Duodenal mucosa (tissue), 2 donors: Measurements from ENCODE around the gene AK2.
A peak's percentile ranks its signal among the peaks of the same experiment; 100 is the strongest.

Source experiments
- H3K27ac ChIP-seq: one replicate; pipeline ENCODE4 v1.7.0; 2013; ENCODE audit warnings: low read depth, low read length
- H3K27me3 ChIP-seq, 2 donors: one replicate each; pipeline ENCODE4 v1.7.0; 2013; ENCODE audit warnings: low read length in 2 of 2, control low read depth in 1 of 2; ENCODE audit not compliant: insufficient read depth in 2 of 2, control insufficient read depth in 1 of 2
- H3K36me3 ChIP-seq, 2 donors: one replicate each; pipeline ENCODE4 v1.7.0; 2013; ENCODE audit warnings: low read length in 2 of 2, control low read depth in 1 of 2; ENCODE audit not compliant: insufficient read depth in 2 of 2, control insufficient read depth in 1 of 2
- H3K4me1 ChIP-seq, 2 donors: one replicate each; pipeline ENCODE4 v1.7.0; 2013; ENCODE audit warnings: low read length in 2 of 2, control low read depth in 1 of 2; ENCODE audit not compliant: insufficient read depth in 2 of 2, control insufficient read depth in 1 of 2
- H3K4me3 ChIP-seq, 2 donors: one replicate each; pipeline ENCODE4 v1.7.0; 2013; ENCODE audit warnings: low read length in 2 of 2, low read depth in 1 of 2
- H3K9ac ChIP-seq, 2 donors: one replicate each; pipeline ENCODE4 v1.7.0; 2013; ENCODE audit warnings: low read length in 2 of 2, low read depth in 1 of 2
- H3K9me3 ChIP-seq, 2 donors: one replicate each; pipeline ENCODE4 v1.7.0; 2013; ENCODE audit warnings: low read length in 2 of 2, control low read depth in 1 of 2; ENCODE audit not compliant: control insufficient read depth in 1 of 2

AK2 gene

GRCh38 chr1:32991386-32991785 is 45.3 kb downstream of the AK2 start:
- Histone ChIP-seq H3K9ac (peak overlapping the region in 1 of 2 donors; percentile 40), H3K27ac (no peak overlapping the region), H3K36me3 (no peaks in the 10 kb centered on the region), H3K4me3 (no peak overlapping the region), H3K9me3 (no peaks in the 10 kb centered on the region), H3K4me1 (peaks cover 30 to 39% of the 10 kb centered on the region in 2 donors), H3K27me3 (no peaks in the 10 kb centered on the region)

GRCh38 chr1:32990887-32991286 is 45.8 kb downstream of the AK2 start:
- peaks cover 30 to 39% of the 10 kb centered on the region in 2 donors for H3K4me1 ChIP-seq
- H3K36me3 ChIP-seq = no peaks in the 10 kb centered on the region
- no peaks in the 10 kb centered on the region for H3K9me3 ChIP-seq
- no peak overlapping the region for H3K9ac ChIP-seq
- no peak overlapping the region for H3K4me3 ChIP-seq
- no peak overlapping the region for H3K27ac ChIP-seq
- H3K27me3 ChIP-seq = no peaks in the 10 kb centered on the region

- Histone ChIP-seq H3K27me3 (no peaks in the 10 kb centered on the region), H3K4me1 (peaks cover 36 to 39% of the 10 kb centered on the region in 2 donors), H3K4me3 (peak overlapping the region in 1 of 2 donors; percentile 3), H3K9me3 (no peaks in the 10 kb centered on the region), H3K27ac (no peak overlapping the region), H3K36me3 (no peaks in the 10 kb centered on the region), H3K9ac (no peak overlapping the region)
Observed at GRCh38 chr1:32989160-32990050, 47.3 kb downstream of the AK2 start.

GRCh38 chr1:32988665-32989064 is 48.0 kb downstream of the AK2 start:
- H3K9me3 ChIP-seq = no peaks in the 10 kb centered on the region
- peak overlapping the region in 1 of 2 donors; percentile 3 for H3K4me3 ChIP-seq
- H3K27ac ChIP-seq = no peak overlapping the region
- H3K4me1 ChIP-seq = peaks cover 38 to 39% of the 10 kb centered on the region in 2 donors
- H3K9ac ChIP-seq = no peak overlapping the region
- H3K36me3 ChIP-seq = no peaks in the 10 kb centered on the region
- no peaks in the 10 kb centered on the region for H3K27me3 ChIP-seq

- Histone ChIP-seq H3K27me3 (no peaks in the 10 kb centered on the region), H3K9ac (no peak overlapping the region), H3K9me3 (no peaks in the 10 kb centered on the region), H3K27ac (no peak overlapping the region), H3K4me3 (no peak overlapping the region), H3K36me3 (no peaks in the 10 kb centered on the region), H3K4me1 (peaks cover 41 to 43% of the 10 kb centered on the region in 2 donors)
Observed at GRCh38 chr1:32985226-32985625, 51.5 kb downstream of the AK2 start.

GRCh38 chr1:32984455-32985171 is 52.1 kb downstream of the AK2 start:
- Histone ChIP-seq H3K4me1 (peaks cover 38 to 48% of the 10 kb centered on the region in 2 donors), H3K9ac (no peak overlapping the region), H3K9me3 (no peaks in the 10 kb centered on the region), H3K4me3 (no peak overlapping the region), H3K27ac (no peak overlapping the region), H3K27me3 (no peaks in the 10 kb centered on the region), H3K36me3 (no peaks in the 10 kb centered on the region)

- Histone ChIP-seq H3K27ac (no peak overlapping the region), H3K9ac (no peak overlapping the region), H3K9me3 (no peaks in the 10 kb centered on the region), H3K36me3 (no peaks in the 10 kb centered on the region), H3K4me1 (peaks cover 33 to 47% of the 10 kb centered on the region in 2 donors), H3K27me3 (no peaks in the 10 kb centered on the region), H3K4me3 (no peak overlapping the region)
Observed at GRCh38 chr1:32984090-32984454, 52.6 kb downstream of the AK2 start.

- no peaks in the 10 kb centered on the region for H3K27me3 ChIP-seq
- no peak overlapping the region for H3K4me3 ChIP-seq
- H3K9me3 ChIP-seq = no peaks in the 10 kb centered on the region
- no peak overlapping the region for H3K9ac ChIP-seq
- H3K4me1 ChIP-seq = peaks cover 27 to 41% of the 10 kb centered on the region in 2 donors
- H3K36me3 ChIP-seq = no peaks in the 10 kb centered on the region
- H3K27ac ChIP-seq = no peak overlapping the region
Observed at GRCh38 chr1:32983020-32983419, 53.7 kb downstream of the AK2 start.

- Histone ChIP-seq H3K9me3 (no peaks in the 10 kb centered on the region), H3K36me3 (no peaks in the 10 kb centered on the region), H3K27ac (peak overlapping the region; percentile 91), H3K9ac (peak overlapping the region; percentile 38 to 67), H3K4me3 (peak overlapping the region; percentile 46 to 55), H3K27me3 (no peaks in the 10 kb centered on the region), H3K4me1 (peaks cover 27 to 41% of the 10 kb centered on the region in 2 donors)
Observed at GRCh38 chr1:32981003-32981901, 55.4 kb downstream of the AK2 start.
